ENCODE results near the gene SFR1. TPM values are rescaled to one million over a fixed set of nuclear protein-coding genes. Genes with fewer than 3 reads are reported as not detected.

Gene SFR1
- total and polyA plus RNA-seq, 7 donors = 6.1 to 13.9 (median 7.2) TPM

GRCh38 chr10:104085801-104086400, 36.1 kb upstream of the SFR1 start, which contains the start of gene COL17A1:
Gene COL17A1 (minus strand): TSS chr10:104085880. CDS start chr10:104080673, 5,207 bp downstream.
- no peak within 1 kb of the TSS for H3K4me3 ChIP-seq
- no peak within 1 kb of the TSS for H3K27ac ChIP-seq
- H3K9me3 ChIP-seq = no peaks in the 10 kb centered on the region
- intact Hi-C loops (cut with DNase I) = no loop called here
- H3K36me3 ChIP-seq = no peaks in the 10 kb centered on the region
- TF ChIP-seq POLR2A (IDR thresholded peaks at IDR 0.05) = no peak
- no peak for TF ChIP-seq CTCF (IDR thresholded peaks at IDR 0.05)
- TF ChIP-seq EP300 (IDR thresholded peaks at IDR 0.05) = no peak
- no peak for TF ChIP-seq POLR2AphosphoS5 (IDR thresholded peaks at IDR 0.05)
- no peak for DNase-seq
- H3K27me3 ChIP-seq = no peaks in the 10 kb centered on the region
- WGBS, 2 donors = 36 to 72% methylated on average over 3 of the region's 3 CpGs
- H3K4me1 ChIP-seq = no peaks in the 10 kb centered on the region

GRCh38 chr10:104088239-104088638, 33.7 kb upstream of the SFR1 start:
- Histone ChIP-seq H3K27ac (no peak overlapping the region), H3K4me3 (no peak overlapping the region), H3K36me3 (no peaks in the 10 kb centered on the region), H3K27me3 (no peaks in the 10 kb centered on the region), H3K9me3 (no peaks in the 10 kb centered on the region), H3K4me1 (no peaks in the 10 kb centered on the region)
- WGBS, 2 donors = 93 to 95% methylated on average over 5 of the region's 5 CpGs
- TF ChIP-seq EP300 (IDR thresholded peaks at IDR 0.05) = no peak
- TF ChIP-seq POLR2AphosphoS5 (IDR thresholded peaks at IDR 0.05) = no peak
- no peak for TF ChIP-seq POLR2A (IDR thresholded peaks at IDR 0.05)
- TF ChIP-seq CTCF (IDR thresholded peaks at IDR 0.05) = no peak
- DNase-seq = no peak
- intact Hi-C loops (cut with DNase I) = no loop called here

- H3K4me3 ChIP-seq = no peak overlapping the region
- no peaks in the 10 kb centered on the region for H3K36me3 ChIP-seq
- no peak for TF ChIP-seq EP300 (IDR thresholded peaks at IDR 0.05)
- no peak for TF ChIP-seq CTCF (IDR thresholded peaks at IDR 0.05)
- TF ChIP-seq POLR2A (IDR thresholded peaks at IDR 0.05) = no peak
- no peak for TF ChIP-seq POLR2AphosphoS5 (IDR thresholded peaks at IDR 0.05)
- WGBS, 2 donors = 91 to 92% methylated on average over 3 of the region's 3 CpGs
- no peaks in the 10 kb centered on the region for H3K27me3 ChIP-seq
- intact Hi-C loops (cut with DNase I) = no loop called here
- no peaks in the 10 kb centered on the region for H3K9me3 ChIP-seq
- no peak overlapping the region for H3K27ac ChIP-seq
- DNase-seq = no peak
- no peaks in the 10 kb centered on the region for H3K4me1 ChIP-seq
Observed at GRCh38 chr10:104089621-104090020, 32.4 kb upstream of the SFR1 start.

GRCh38 chr10:104090611-104091010, 31.4 kb upstream of the SFR1 start:
- H3K27ac ChIP-seq = no peak overlapping the region
- H3K4me3 ChIP-seq = no peak overlapping the region
- intact Hi-C loops (cut with DNase I) = no loop called here
- TF ChIP-seq POLR2A (IDR thresholded peaks at IDR 0.05) = no peak
- no peak for TF ChIP-seq POLR2AphosphoS5 (IDR thresholded peaks at IDR 0.05)
- TF ChIP-seq EP300 (IDR thresholded peaks at IDR 0.05) = no peak
- TF ChIP-seq CTCF (IDR thresholded peaks at IDR 0.05) = no peak
- DNase-seq = no peak
- H3K27me3 ChIP-seq = no peaks in the 10 kb centered on the region
- H3K4me1 ChIP-seq = no peaks in the 10 kb centered on the region
- no peaks in the 10 kb centered on the region for H3K9me3 ChIP-seq
- no peaks in the 10 kb centered on the region for H3K36me3 ChIP-seq
- WGBS, 2 donors = 81 to 89% methylated on average over 2 of the region's 2 CpGs

GRCh38 chr10:104092749-104093148, 29.2 kb upstream of the SFR1 start:
- Histone ChIP-seq H3K36me3 (no peaks in the 10 kb centered on the region), H3K27ac (no peak overlapping the region), H3K9me3 (no peaks in the 10 kb centered on the region), H3K4me1 (no peaks in the 10 kb centered on the region), H3K4me3 (no peak overlapping the region), H3K27me3 (no peaks in the 10 kb centered on the region)
- no peak for DNase-seq
- intact Hi-C loops (cut with DNase I) = no loop called here
- no peak for TF ChIP-seq POLR2A (IDR thresholded peaks at IDR 0.05)
- no peak for TF ChIP-seq POLR2AphosphoS5 (IDR thresholded peaks at IDR 0.05)
- TF ChIP-seq EP300 (IDR thresholded peaks at IDR 0.05) = no peak
